Ramos (cell line): ENCODE data around the gene CYP2S1.

Experiments used
- in situ Hi-C: fragments of 300-500 bp; cut with MboI; formaldehyde crosslinking; loops from one replicate; pipeline ENCODE4 v1.14.3; 2022; ENCODE audit warnings: low sequenced_read_pairs; ENCODE audit not compliant: unreplicated experiment

CYP2S1 gene

GRCh38 chr19:41249707-41250423, 56.8 kb downstream of the CYP2S1 start:
- in situ Hi-C loops, result loop anchor here (5.0 kb wide), 1 partner anchor 48 kb away; no protein-coding TSS in a partner anchor

GRCh38 chr19:41253660-41254059, 60.6 kb downstream of the CYP2S1 start:
- in situ Hi-C loops, result loop anchor here (5.0 kb wide), 1 partner anchor 51 kb away; no protein-coding TSS in a partner anchor

GRCh38 chr19:41255171-41255570, 62.2 kb downstream of the CYP2S1 start:
- in situ Hi-C loops, result no loop called here
